HepG2 (cell line): Measurements from ENCODE around the gene RSAD2. TPM values are rescaled to one million over a fixed set of nuclear protein-coding genes. Genes with fewer than 3 reads are reported as not detected.

Experiments used
- ATAC-seq: fragments of 200-7000 bp; cut with Tn5 transposase; 3 replicates; pipeline ENCODE4 v1.9.1; 2020; ENCODE audit warnings: mild to moderate bottlenecking, moderate library complexity
- BruUV-seq: library from RNA; stranded (reverse); fragments of 400-500 nt; replicated peaks from 2 replicates; lab custom pipeline; 2021; lab: Mats Ljungman, UMichigan
- CTCF ChIA-PET: fragments of 300-600 bp; formaldehyde crosslinking; extraction: SDS; loops from one replicate; lab custom pipeline; 2021; ENCODE audit warnings: low total read pairs, inconsistent platforms, low intra/inter-chr PET ratio; lab: Yijun Ruan, JAX
- POLR2A ChIA-PET: fragments of 350-600 bp; sonication (Branson Sonifier 250); formaldehyde crosslinking; loops from one replicate; lab custom pipeline; 2020; ENCODE audit warnings: antibody characterized with exemption, inconsistent platforms; lab: Yijun Ruan, JAX
- DNase-seq: peaks from one replicate; pipeline ENCODE4 v3.0.0-alpha.2; 2015; ENCODE audit warnings: low spot score
- FAIRE-seq: peaks from 3 replicates; lab custom pipeline; 2011; peaks lifted over from hg19 to GRCh38; lab: Jason Lieb, UNC
- H2AFZ ChIP-seq: one replicate; pipeline ENCODE4 v1.6.1; 2011; ENCODE audit warnings: low read length, inconsistent platforms
- H3K27ac ChIP-seq: fragments of 300-600 bp; 3 replicates; pipeline ENCODE4 v1.8.0; 2011; ENCODE audit warnings: mixed run types, mild to moderate bottlenecking, mixed read lengths, low read length, inconsistent platforms; ENCODE audit not compliant: insufficient read depth; ENCODE audit errors: extremely low read length
- H3K27me3 ChIP-seq, 2 experiments: fragments of 200-600 bp in 1 of 2; 2 replicates in 1 of 2; 3 replicates in 1 of 2; pipeline versions ENCODE4 v1.6.0 to v1.8.0; 2011; ENCODE audit warnings: low read length in 2 of 2, mild to moderate bottlenecking in 2 of 2, moderate library complexity in 2 of 2, inconsistent platforms in 1 of 2; ENCODE audit not compliant: insufficient read depth in 2 of 2, control insufficient read depth in 1 of 2
- H3K36me3 ChIP-seq, 2 experiments: fragments of 200-600 bp in 1 of 2; replicated peaks in 1 of 2; 2 replicates in 1 of 2; 3 replicates in 1 of 2; pipeline versions ENCODE4 v1.5.1 to v1.8.0; 2011; ENCODE audit warnings: low read length in 2 of 2, inconsistent platforms in 1 of 2; ENCODE audit not compliant: insufficient read depth in 2 of 2, control insufficient read depth in 1 of 2
- H3K4me1 ChIP-seq: 2 replicates; pipeline ENCODE4 v1.5.1; 2012; ENCODE audit warnings: low read length, inconsistent platforms; ENCODE audit not compliant: insufficient read depth
- H3K4me2 ChIP-seq: 2 replicates; pipeline ENCODE4 v1.6.0; 2011; ENCODE audit warnings: low read depth, low read length, inconsistent platforms
- H3K4me3 ChIP-seq, 3 experiments: fragments of 200-600 bp in 1 of 3; sonication (generic), shearing (Covaris generic) in 1 of 3; replicated peaks in 1 of 3; 2 replicates each; pipeline ENCODE4 v1.5.1; 2011 to 2016; ENCODE audit warnings: low read length in 3 of 3, inconsistent platforms in 2 of 3, low read depth in 2 of 3, mild to moderate bottlenecking in 2 of 3, control low read depth in 1 of 3, mixed read lengths in 1 of 3; ENCODE audit not compliant: insufficient read depth in 1 of 3
- H3K79me2 ChIP-seq: one replicate; pipeline ENCODE4 v1.6.1; 2011; ENCODE audit warnings: low read length, inconsistent platforms; ENCODE audit not compliant: insufficient read depth
- H3K9ac ChIP-seq: 2 replicates; pipeline ENCODE4 v1.6.0; 2011; ENCODE audit warnings: mild to moderate bottlenecking, low read depth, low read length, inconsistent platforms; ENCODE audit not compliant: insufficient read depth
- H3K9me3 ChIP-seq: 2 replicates; pipeline ENCODE4 v1.5.1; 2012; ENCODE audit warnings: mild to moderate bottlenecking, low read length
- H4K20me1 ChIP-seq: 2 replicates; pipeline ENCODE4 v1.6.0; 2011; ENCODE audit warnings: inconsistent platforms, mild to moderate bottlenecking, low read length, moderate library complexity; ENCODE audit not compliant: insufficient read depth
- MTF2 ChIP-seq: sonication (generic); formaldehyde crosslinking; IDR thresholded peaks from 2 replicates; pipeline ENCODE4 v1.5.0; 2020; ENCODE audit warnings: missing genetic modification reagents, borderline replicate concordance
- PHF5A ChIP-seq: IDR thresholded peaks from one replicate; pipeline ENCODE4 v1.6.1; 2018; ENCODE audit warnings: low read depth, missing genetic modification reagents; ENCODE audit not compliant: unreplicated experiment
- SMAD1 ChIP-seq: sonication (generic); formaldehyde crosslinking; IDR thresholded peaks from 2 replicates; pipeline ENCODE4 v1.4.0; 2020; ENCODE audit warnings: missing genetic modification reagents, low read depth, mild to moderate bottlenecking, borderline replicate concordance
- SNAI1 ChIP-seq: sonication (generic); formaldehyde crosslinking; IDR thresholded peaks from 2 replicates; pipeline ENCODE4 v1.5.0; 2020; ENCODE audit warnings: mild to moderate bottlenecking, missing genetic modification reagents, borderline replicate concordance
- SRSF1 ChIP-seq: fragments of 200-400 bp; formaldehyde crosslinking; optimal IDR thresholded peaks from 2 replicates; pipeline ENCODE3; 2017; ENCODE audit warnings: mild to moderate bottlenecking, low read depth, low read length, moderate library complexity
- ZFP36 ChIP-seq: fragments of 150-350 bp; IDR thresholded peaks from 2 replicates; pipeline ENCODE4 v1.6.1; 2018; ENCODE audit warnings: borderline replicate concordance, low read length, low read depth; ENCODE audit not compliant: partially characterized antibody
- ZMYM2 ChIP-seq: sonication (generic); formaldehyde crosslinking; IDR thresholded peaks from 2 replicates; pipeline ENCODE4 v1.8.0; 2022; ENCODE audit warnings: mild to moderate bottlenecking, missing genetic modification reagents
- ZNF10 ChIP-seq: sonication (generic); formaldehyde crosslinking; IDR thresholded peaks from 2 replicates; pipeline ENCODE4 v1.4.0; 2020; ENCODE audit warnings: mild to moderate bottlenecking, low read depth, missing genetic modification reagents, borderline replicate concordance
- ZNF513 ChIP-seq: sonication (generic); formaldehyde crosslinking; conservative IDR thresholded peaks from 2 replicates; pipeline ENCODE4 v1.5.0; 2020; ENCODE audit warnings: missing genetic modification reagents
- ZSCAN21 ChIP-seq: sonication (generic); formaldehyde crosslinking; IDR thresholded peaks from 2 replicates; pipeline ENCODE4 v1.8.0; 2022; ENCODE audit warnings: mild to moderate bottlenecking, missing genetic modification reagents, moderate library complexity, borderline replicate concordance
- WGBS: methylation state at CpG from one replicate; pipeline ENCODE4 v1.1.6; 2017; ENCODE audit warnings: low lambda C conversion rate; 5-methylcytosine and 5-hydroxymethylcytosine counted together
- in situ Hi-C: cut with HindIII; loops from 2 replicates; pipeline ENCODE4 v1.10.0; 2017; ENCODE audit warnings: low pct_unique_long_range_greater_than_20kb; ENCODE audit not compliant: extremely low pct_ligation_motif_present
- intact Hi-C: fragments of 100-400 bp; cut with micrococcal nuclease; formaldehyde crosslinking; loops from one replicate; pipeline ENCODE4 v1.10.0; 2022; ENCODE audit not compliant: unreplicated experiment
- polyA plus RNA-seq, 8 experiments: library from polyadenylated mRNA; depleted of rRNA in 3 of 8; stranded (reverse) in 7 of 8; unstranded in 1 of 8; fragments of >200 nt; fragmentation: Illumina TruSeq in 4 of 8; extraction: Trizol in 4 of 8; gene quantifications; 2 replicates each; pipeline versions ENCODE4 v1.2.1 to v1.2.3, GENCODE V29; 2011 to 2016; ENCODE audit warnings: low read depth in 4 of 8, missing spikeins in 1 of 8, mixed read lengths in 1 of 8; ENCODE audit not compliant: insufficient read depth in 1 of 8
- total RNA-seq, 5 experiments: library from RNA; depleted of rRNA; stranded (reverse); fragments of >200 nt; fragmentation: Illumina TruSeq; extraction: Trizol; gene quantifications; 2 replicates each; pipeline ENCODE4 v1.2.3, GENCODE V29; 2016; ENCODE audit warnings: low read depth in 1 of 5

The RSAD2 gene
- total and polyA plus RNA-seq, 2 of the 13 experiments (the other 11 are each of a cell fraction or from before 2014, with no cell fraction given): 0.11 TPM; not detected in 1

DNA sequence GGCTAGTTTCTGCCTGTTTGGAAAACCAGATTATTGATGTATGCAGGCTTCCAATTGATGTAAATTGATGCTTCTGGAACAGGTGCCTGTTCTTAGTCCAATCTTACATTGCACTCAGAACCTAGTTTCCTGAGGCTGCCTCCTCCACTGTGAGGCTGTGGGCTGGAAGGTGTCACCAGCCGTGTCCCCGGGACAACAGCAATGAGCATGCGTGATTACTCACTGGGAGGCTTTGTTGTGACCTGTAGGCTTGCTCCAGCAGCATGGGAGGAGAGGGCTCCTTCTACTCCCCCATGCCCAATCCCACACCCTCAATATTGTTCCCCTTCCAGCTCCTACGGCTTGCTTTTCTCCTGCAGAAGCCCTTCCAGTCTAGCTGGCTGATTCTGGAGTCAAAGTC is 11.1 kb downstream of the RSAD2 start (continued):
- TF ChIP-seq ZNF10: no peak
- no peak for TF ChIP-seq ZMYM2 (CRISPR knock-in tag)
- TF ChIP-seq MTF2 (CRISPR knock-in tag): no peak
- no peak for TF ChIP-seq SMAD1
- TF ChIP-seq ZFP36: no peak
- TF ChIP-seq SNAI1 (CRISPR knock-in tag): no peak
- TF ChIP-seq SRSF1: no peak
- no peak for TF ChIP-seq PHF5A
- TF ChIP-seq ZSCAN21 (CRISPR knock-in tag): no peak
- TF ChIP-seq, all 625 proteins: peak for 0

GRCh38 chr2:6893876-6894482 is 16.4 kb downstream of the RSAD2 start:
- Histone ChIP-seq H3K79me2 (no peaks in the 10 kb centered on the region), H3K4me2 (no peak overlapping the region), H3K36me3 (no peaks in the 10 kb centered on the region), H4K20me1 (no peaks in the 10 kb centered on the region), H3K27ac (no peak overlapping the region), H2AFZ (no peak overlapping the region), H3K27me3 (0 out of 5 replicates have a peak, but pooled peaks cover 0 to 4% of the 10 kb centered on the region in 2 experiments), H3K9me3 (no peaks in the 10 kb centered on the region), H3K4me3 (no peak overlapping the region), H3K4me1 (no peaks in the 10 kb centered on the region), H3K9ac (no peak overlapping the region)
- ChIA-PET CTCF (no interaction called here), POLR2A (no interaction called here)
- 0% methylated on average over 2 of the region's 2 CpGs for WGBS
- in situ Hi-C loops (no loop called here), intact Hi-C loops (no loop called here)
- FAIRE-seq: no peak
- TF ChIP-seq ZNF513 (CRISPR knock-in tag): no peak
- ATAC-seq: no peak
- DNase-seq: no peak
- BruUV-seq: no TSS peak
